Measurements from ENCODE around the gene RNF125.
"Not testable (repeated sequence)": the region's sequence is repeated elsewhere in the genome, so short reads cannot be mapped to it uniquely, and the experiment has no call there.

The RNF125 gene

DNA sequence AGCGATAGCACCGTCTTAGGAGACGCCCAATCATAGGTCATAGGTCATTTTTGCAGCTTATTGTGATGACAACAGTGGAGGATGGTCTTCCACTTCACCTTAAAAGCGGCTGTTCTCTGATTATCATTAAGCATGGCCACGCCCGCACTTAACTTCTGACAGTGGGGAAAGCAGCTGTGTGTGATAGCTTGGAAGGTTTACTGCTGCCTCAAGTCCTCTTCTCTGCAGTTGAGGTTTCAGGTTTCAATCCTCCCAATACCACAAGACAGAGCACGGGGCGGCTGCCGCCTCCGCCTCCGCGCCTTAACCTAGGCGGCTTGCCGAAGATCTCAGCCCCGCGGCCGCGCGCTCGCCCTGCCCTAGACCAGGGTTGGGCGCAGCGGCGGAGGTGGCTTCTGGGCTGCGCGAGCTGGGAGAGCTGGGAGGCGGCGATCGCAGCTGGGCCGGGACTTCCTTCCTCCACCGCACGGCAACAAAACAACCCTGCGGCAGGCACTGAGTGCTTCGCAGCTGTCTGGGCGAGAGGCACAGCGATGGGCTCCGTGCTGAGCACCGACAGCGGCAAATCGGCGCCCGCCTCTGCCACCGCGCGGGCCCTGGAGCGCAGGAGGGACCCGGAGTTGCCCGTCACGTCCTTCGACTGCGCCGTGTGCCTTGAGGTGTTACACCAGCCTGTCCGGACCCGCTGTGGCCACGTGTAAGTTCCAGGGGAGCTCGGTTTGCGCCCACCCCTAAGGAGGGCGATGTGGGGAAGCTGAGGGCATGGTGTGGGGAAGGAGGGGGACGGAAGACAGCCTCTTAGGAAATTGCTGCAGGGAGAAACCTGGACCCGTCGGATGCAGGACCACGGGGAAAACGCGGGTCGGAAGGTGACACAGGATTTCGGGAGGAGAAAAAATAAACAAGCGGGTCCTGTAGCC is at the start of gene RNF125:
RNF125 (plus strand) TSS at position 495 of the 920 bp plus-strand sequence; CDS start at position 534, 39 bp downstream.
- DNase-seq (ENCODE audit: low spot score): peak; percentile 29

DNA sequence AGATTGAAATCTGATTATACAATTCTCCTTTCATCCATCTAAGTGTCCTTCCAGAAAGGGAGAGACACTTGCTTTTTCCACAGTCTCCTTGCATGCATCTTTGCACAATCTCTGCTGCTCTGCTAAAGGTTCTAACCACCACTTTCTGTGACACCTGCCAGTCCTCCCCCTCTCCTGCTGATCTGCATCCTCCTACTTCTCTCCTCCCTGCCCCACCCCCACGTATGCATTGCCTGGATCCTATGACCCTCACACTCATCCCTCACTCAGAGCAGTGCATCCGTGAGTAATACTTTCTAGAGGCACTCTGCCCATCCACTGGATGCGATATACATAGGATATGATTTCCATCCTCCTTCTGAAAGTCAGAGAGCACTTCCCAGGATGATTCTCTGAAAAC is 48.0 kb upstream of the RNF125 start:
- no peak for DNase-seq (ENCODE audit: low spot score)

DNA sequence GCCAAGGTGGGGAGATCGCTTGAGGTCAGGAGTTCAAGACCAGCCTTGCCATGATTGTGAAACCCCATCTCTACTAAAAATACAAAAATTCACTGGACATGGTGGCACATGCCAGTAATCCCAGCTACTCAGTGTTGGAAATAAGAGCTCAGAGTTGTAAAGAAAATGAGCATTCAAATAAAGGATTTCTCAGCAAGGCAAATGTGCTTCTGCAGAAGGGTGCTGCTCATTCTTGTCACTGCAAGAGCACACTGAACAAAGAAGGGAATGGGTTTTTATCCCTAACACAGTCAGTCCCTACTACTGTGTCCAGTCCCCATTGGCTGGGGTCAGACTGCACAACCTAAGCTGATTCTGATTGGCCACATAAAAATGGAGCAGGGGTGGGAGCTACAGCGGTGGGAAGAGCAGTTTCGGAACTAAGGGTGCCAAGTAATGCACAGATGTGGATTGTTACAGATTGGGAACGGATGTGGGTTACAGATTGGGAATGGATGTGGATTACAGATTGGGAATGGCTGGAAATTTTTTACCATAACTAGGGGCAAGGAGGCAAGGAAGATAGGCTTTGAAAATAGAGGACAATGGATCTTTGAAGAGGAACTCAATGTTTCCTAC is 44.6 kb upstream of the RNF125 start:
- DNase-seq (ENCODE audit: low spot score): no peak

DNA sequence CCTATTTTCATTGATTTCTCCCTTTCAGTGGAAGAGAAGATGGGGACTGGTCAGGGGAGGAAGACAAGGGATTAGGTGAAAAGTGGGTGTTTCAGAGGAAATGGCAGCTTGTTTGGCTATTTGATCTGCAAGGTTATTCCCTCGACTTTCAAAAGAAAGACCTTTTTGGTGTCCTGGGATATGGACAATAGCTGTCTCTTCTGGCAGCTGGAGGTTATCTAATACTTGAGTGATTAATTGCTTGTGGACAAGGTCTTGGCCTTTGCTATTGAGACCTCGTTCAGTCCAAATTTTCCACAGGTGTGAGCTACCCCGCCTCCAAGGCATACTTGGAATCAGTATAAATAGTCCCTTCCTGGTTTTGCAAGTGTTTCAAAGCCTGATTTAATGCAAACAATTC is 42.4 kb upstream of the RNF125 start:
- no peak for DNase-seq (ENCODE audit: low spot score)

DNA sequence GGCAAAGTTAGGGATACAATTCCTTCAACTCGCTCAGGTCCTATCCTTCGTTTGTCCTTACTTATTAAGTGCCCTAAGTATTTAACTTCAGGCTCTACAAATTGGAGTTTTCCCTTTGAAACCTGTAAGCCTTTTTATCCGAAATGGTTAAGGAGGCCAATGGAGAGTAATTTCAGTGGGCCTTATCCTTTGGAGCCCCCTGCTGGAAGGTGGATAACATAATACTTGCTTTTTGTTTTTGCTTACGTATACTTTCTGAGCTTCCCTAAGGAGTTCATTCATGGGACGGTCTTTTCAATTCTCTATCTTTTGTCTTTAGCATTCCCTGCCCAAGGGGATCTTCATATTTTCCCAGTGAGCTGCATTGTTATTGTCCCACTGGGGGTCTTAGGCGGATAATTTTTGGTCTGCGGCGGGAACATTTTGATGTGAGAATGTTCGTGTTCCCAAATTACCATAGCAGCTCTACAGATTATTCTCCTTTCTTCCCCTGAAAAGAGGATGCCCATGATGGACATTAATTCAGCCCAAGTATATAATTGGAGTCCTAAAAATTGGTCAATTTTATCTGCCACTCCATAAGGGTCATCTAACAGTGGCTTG is 41.3 kb upstream of the RNF125 start:
- DNase-seq (ENCODE audit: low spot score): peak; percentile 8

DNA sequence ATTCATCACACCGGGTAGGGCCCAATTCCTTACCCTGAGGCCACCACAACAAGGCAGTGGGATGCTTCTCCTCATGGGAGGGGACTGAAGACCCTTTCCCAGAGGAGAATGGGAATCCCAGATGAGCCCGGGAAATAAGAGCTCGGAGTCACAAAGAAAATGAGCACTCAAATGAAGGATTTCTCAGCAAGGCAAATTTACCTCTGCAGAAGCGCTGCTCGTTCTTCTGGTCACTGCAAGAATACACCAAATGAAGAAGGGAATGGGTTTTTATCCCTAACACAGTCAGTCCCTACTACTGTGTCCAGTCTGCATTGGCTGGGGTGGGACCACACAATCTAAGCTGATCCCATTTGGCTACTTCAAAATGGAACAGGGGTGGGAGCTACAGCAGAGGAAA is 40.0 kb upstream of the RNF125 start:
- no peak for DNase-seq (ENCODE audit: low spot score)

DNA sequence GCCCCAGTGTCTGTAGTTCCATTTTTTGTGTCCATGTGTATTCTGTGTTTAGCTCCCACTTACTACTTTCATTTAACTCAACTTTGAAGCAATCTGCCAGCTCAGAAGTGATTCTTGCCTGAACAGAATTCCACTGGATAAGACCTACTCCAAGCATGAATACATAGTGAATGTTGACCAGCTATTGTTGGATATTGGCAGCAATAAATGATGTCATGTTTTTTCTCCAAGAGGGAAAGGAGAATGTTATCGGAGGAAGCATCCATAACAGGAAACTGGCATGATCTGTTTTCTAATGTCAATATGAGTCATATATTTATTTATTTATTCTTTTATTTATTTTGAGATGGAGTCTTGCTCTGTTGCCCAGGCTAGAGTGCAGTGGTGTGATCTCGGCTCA is 38.9 kb upstream of the RNF125 start:
- DNase-seq (ENCODE audit: low spot score): no peak

DNA sequence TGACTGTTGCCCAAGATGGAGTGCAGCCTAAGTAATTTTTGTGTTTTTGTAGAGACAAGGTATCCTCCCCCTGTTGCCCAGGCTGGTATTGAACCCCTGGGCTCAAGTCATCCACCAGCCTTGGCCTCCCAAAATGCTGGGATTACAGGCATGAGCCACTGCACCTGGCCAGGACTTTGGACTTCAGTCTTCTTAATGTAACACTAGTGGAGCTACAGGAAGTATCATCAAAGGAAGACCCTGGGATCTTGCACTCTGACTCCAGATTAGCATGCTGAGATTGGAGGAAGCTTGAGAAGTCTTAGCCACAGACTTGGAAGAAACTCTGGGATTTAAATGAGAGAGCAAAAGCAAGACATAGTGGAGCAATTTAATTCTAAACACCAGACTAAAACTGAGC is 37.8 kb upstream of the RNF125 start:
- DNase-seq (ENCODE audit: low spot score): no peak

DNA sequence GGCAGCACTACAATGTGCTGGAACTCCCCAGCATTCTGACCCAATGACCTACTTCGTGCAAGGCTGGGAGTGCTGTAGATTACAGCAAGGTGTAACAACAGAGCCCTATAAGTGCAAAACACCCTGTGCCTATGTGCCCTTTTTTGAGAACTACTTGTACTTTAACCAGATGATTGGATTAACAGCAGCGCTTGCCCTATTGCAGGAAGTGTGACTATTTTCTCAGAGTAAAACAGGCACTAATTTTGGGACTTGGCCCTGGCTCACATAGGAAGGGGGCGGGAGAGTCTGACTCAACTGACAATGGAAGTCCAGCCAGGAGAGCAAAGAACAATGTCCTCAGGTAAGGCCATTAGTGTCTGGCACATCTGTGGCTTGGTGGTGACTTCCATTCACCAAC is 35.6 kb upstream of the RNF125 start:
- DNase-seq (ENCODE audit: low spot score): no peak

DNA sequence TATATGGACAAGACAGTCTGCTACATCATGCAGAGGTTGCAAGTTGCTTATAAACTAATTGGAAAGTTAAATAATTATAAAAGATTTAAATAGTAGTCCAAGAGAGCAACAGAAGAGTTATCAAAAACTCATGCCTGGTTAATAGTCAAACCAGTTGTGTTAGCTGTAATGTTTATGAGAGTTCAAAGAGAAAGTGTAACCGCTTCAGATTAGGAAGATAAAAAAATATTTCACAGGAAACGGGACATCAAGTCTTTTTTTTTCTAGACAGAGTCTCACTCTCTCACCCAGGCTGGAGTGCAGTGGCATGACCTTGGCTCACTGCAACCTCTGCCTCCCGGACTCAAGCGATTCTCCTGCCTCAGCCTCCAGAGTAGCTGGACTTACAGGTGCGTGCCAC is 34.6 kb upstream of the RNF125 start:
- DNase-seq (ENCODE audit: low spot score): no peak

DNA sequence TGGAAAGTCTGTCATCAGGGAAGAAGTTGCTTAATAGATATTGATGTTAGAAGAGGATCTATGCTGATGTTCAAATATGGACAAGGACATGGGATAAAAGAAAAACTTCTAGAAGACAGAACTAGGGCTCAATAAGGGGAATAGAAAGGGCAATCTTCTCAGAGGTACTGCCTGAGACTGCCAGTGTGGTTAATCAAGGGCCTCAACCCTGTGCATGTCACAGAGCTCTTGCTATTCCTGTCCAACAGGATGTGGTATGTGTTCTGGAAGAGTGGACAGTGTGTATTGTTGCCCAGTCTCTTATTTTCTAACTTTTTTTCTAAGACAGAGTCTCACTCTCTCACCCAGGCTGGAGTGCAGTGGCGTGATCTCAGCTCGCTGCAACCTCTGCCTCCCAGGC is 27.8 kb upstream of the RNF125 start:
- DNase-seq (ENCODE audit: low spot score): no peak

DNA sequence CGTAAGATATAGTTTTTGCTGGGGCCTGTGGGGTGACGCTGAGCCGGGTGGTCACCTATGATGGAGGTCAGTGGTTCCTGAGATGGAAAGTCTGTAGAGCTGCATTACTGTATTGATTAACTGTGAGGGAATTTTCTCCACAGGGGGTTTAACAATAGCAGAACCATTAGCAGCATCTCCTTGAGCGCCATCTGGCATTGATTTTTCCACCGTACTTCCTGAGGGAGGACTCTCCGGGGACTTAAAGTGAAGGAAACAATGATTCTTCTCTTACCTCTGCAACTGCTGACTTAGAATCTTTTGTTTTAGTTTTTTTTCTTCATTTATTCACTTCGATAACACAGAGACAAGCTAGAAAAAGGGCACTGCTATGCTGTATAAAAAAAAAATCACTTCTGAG is 22.6 kb upstream of the RNF125 start:
- DNase-seq (ENCODE audit: low spot score): no peak

DNA sequence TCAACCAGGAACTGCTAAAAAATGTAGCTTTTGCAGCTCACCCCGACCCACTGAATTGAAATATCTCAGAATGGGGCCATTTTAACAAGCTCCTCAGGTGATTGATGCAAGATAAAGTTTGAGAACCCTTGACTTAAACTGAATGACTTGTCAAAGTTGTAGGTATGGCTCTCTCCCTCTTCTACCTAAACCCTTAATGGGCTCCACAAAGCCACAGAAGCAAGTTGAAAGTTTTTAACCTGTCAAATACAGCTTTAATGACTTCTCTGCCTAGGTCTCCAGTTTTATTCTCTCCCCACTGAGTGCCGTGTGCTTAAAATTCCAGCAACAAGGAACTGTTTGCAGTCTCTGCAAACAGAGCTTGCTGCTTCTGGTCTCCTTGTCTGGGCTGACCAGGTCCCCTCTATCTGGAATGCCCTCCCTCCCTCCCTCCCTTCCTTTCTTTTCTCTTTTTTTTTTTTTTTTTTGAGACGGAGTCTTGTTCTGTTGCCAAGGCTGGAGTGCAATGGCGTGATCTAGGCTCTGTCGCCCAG is 19.7 kb upstream of the RNF125 start:
- DNase-seq (ENCODE audit: low spot score): no peak

DNA sequence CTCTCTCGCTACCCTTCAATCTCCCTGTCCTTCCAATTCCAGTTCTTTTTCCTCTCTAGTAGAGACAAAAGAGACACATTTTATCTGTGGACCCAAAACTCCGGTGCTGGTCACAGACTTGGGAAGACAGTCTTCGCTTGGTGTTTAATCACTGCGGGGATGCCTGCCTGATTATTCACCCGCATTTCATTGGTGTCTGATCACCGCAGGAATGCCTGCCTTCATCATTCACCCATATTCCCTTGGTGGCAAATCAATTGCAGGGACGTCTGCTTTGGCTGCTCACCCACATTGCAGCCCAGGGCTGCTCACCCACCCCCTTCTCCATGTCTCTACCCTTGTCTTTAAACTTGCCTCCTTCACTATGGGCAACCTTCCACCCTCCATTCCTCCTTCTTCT is 17.5 kb upstream of the RNF125 start:
- DNase-seq (ENCODE audit: low spot score): not testable (repeated sequence)

DNA sequence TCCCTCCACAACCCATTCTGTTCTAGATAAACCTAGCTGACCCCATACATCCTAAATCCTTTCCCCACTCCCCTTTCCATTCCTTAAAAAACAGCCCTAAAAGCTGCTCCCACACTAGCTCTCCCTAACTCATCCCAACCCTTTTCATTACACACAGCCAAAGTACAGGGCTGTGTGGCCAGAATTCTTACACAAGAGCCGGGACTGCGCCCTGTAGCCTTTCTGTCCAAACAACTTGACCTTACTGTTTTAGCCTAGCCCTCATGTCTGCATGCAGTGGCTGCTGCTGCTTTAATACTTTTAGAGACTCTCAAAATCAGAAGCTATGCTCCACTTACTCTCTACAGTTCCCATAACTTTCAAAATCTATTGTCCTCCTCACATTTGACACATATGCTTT is 14.8 kb upstream of the RNF125 start:
- DNase-seq (ENCODE audit: low spot score): not testable (repeated sequence)

DNA sequence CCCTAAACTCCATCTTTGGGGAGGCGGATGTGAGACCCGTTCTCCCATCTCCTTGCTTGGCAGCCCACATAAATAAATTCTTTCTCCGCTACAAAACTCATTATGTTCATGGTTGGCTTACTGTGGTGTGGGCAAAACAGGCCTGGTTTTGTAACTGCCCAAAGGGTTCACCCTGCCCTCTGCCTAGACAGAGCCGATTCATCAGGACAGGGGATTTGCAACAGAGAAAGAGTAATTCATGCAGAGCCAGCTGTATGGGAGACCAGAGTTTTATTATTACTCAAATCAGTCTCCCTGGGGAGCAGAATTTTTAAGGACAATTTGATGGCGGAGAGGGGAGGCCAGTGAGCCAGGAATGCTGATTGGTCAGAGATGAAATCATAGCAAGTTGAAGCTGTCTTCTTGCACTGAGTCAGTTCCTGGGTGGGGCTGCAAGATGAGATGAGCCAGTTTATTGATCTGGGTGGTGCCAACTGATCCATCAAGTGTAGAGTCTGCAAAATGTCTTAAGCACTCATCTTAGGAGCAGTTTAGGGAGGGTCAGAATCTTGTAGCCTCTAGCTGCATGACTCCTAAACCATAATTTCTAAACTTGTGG is 8.4 kb upstream of the RNF125 start:
- no peak for DNase-seq (ENCODE audit: low spot score)

DNA sequence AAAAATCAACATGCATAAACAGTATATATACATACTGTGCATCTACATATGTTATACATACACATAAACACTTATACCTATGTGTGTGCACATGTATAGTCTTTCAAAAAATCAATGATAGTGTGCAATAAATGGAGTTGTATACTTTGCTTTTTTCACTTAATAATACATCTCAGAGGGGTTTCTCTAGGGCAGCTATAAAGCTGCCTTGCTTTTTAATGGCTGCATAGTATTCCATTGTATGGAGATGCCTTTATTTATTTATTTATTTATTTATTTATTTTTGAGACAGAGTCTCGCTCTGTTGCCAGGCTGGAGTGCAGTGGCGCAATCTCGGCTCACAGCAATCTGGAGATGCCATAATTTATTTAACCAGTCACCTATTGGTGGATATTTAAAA is 7.4 kb upstream of the RNF125 start:
- no peak for DNase-seq (ENCODE audit: low spot score)

DNA sequence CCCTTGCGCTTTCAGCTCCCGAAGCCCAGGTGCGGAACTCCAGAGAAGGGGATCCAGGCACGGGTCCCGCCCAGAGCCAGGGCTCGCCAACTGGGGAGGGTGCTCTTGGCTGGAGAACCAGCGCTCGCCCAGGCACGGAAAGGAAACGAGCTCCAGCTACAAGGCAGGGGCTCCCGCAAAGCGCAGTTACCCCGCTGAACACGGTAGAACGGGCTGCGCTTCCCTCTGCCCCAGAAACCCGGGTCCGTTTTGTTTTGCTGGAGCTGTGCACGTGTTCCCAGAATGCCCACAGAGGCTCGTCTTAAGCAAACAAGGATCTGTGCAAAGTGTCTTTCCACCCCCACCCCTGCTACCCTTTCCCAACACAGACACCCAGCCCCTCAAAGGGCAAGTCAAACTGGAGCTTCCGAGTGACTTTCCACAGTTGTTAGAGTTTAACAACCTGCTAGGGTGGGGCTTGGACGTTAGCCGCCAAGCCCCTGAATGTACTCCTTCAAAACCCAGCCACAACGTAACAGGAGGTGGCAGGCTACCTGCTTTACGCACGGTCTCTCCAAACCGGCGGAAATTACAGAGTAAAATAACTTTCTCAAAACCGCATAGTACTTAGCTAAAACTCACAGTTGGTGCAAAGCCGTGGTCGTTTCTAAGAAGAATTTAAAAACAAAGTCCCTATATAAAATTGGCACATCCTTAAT is 775 bp downstream of the RNF125 start:
- DNase-seq (ENCODE audit: low spot score): peak; percentile 12

DNA sequence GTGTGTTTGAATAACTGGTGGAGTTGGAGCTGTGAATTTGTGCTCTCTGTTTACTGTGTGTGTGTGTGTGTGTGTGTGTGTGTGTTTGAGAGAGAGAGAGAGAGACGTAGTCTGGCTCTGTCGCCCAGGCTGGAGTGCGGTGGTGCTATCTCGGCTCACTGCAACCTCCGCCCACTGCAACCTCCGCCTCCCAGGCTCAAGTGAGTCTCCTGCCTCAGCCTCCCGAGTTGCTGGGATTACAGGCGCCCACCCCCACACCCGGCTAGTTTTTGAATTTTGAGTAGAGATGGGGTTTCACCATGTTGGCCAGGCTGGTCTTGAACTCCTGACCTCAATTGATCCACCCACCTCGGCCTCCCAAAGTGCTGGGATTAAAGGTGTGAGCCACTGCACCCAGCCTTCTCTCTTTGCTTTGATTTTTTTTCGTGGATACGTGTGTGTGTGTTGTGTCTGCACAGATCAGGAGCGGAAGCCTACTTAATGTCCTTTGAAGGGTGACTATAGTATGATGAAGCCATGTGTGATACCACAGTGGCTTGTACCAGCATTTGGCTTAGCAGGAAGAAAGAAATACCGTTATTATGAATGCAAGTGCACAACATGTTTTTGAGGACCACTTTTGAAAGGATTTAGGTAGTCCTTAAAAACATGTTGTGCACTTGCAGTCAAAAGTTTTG is 1.5 kb downstream of the RNF125 start:
- not testable (repeated sequence) for DNase-seq (ENCODE audit: low spot score)

DNA sequence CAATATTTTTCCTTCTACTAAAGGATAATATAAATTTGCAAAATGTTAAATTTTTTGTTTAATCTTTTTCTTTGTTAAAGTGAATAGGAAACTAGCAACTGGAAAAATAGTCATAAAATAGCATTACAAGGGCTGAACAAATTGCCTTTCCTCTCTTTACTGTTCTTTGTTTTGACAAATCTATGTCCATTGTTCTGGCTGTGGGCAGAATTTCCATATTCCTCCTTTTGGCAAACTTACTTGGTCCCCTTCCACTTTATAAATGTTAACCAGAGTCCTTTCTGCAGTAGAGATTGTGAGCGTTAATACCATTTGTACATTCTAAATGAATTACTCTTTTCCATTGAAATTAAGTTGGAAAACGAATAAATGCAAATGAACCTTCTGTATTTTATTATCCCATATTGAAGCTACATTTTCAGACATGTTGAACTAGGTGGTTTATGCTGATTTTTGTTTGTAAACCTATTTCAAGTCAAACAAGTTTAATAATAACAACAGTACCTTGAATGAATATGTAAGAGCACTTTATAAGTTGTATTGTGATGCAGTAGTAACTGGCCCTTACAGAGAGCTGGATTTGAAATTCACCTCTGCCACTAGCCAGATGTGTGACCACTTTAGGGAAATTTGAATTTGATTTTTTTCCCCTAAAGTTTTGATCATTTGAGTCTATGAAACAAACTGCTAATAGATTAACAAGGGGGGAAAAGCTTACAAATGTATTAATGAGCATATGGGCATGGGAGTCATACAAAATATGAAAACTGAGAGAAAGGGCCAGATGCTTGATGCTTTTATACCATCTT is 3.3 kb downstream of the RNF125 start:
- DNase-seq (ENCODE audit: low spot score): no peak

Data from HuH-7 (cell line).